ENCODE measurements around the gene RXRA. TPM values are rescaled to one million over a fixed set of nuclear protein-coding genes. Genes with fewer than 3 reads are reported as not detected.

The RXRA gene
- polyA plus RNA-seq, 1 of the 3 experiments (the other 2 are of a cell fraction) = 7.6 TPM

DNA sequence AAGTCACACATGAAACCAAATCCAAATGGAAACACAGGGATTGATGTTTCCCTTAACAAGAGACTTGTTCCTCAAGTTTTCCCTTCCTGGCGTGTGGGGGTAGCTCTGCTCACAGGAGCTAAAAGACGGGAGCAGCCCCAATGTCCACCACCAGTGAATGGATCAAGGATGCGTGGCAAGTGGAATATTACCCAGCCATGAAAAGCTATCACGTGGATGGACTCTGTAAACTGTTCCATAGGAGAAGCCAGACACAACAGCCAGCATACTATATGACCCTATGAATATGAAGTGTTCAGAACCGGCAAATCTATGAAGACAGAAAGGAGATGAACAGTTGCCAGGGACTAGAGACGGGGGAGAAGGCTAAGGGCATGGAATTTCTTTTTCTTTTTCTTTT is 28.3 kb upstream of the RXRA start (continued):
- TF ChIP-seq, protein P1, sequence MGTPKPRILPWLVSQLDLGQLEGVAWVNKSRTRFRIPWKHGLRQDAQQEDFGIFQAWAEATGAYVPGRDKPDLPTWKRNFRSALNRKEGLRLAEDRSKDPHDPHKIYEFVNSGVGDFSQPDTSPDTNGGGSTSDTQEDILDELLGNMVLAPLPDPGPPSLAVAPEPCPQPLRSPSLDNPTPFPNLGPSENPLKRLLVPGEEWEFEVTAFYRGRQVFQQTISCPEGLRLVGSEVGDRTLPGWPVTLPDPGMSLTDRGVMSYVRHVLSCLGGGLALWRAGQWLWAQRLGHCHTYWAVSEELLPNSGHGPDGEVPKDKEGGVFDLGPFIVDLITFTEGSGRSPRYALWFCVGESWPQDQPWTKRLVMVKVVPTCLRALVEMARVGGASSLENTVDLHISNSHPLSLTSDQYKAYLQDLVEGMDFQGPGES (IDR thresholded peaks at IDR 0.05; ENCODE audit: low read depth, low read length) = no peak
- no peak for TF ChIP-seq USF1 (IDR thresholded peaks at IDR 0.05; ENCODE audit: borderline replicate concordance, low read depth)
- no peak for TF ChIP-seq RXRA (IDR thresholded peaks at IDR 0.05; ENCODE audit: borderline replicate concordance, low read depth)
- no peak for TF ChIP-seq FOXM1 (IDR thresholded peaks at IDR 0.05; ENCODE audit: low read depth)
- no peak for TF ChIP-seq YY1 (IDR thresholded peaks at IDR 0.05; ENCODE audit: low read depth)

DNA sequence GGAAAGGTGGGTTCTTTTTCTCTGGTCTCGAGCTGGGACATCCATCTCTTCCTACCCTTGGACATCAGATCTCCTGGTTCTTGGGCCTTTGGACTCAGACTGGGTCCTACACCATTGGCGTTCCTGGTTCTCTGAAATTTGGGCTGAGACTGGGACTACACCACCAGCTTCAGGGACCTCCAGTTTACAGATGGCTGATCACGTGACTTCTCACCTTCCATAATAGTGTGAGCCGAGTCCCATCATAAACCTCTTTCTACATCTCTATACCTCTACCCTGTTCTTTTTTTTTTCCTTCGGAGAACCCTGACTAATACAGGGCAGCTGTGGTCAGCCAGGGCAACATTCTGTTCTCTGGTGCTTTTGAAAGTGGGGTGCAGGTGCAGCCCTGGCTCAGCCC is 27.2 kb upstream of the RXRA start:
- H3K9me3 ChIP-seq = no peaks in the 10 kb centered on the region
- H3K4me2 ChIP-seq = no peak overlapping the region
- H3K79me2 ChIP-seq (ENCODE audit: insufficient read depth) = no peaks in the 10 kb centered on the region
- no peaks in the 10 kb centered on the region for H3F3A ChIP-seq (replicated peaks; ENCODE audit: insufficient read depth)
- no peak overlapping the region for H3K4me3 ChIP-seq (ENCODE audit: low read depth in 2 of 2, low read length in 1 of 2)
- no peak overlapping the region for H3K9ac ChIP-seq
- peaks cover 6% of the 10 kb centered on the region; the same call in 1 of the 2 replicates for H3K27me3 ChIP-seq (ENCODE audit: insufficient read depth)
- no peak overlapping the region for H2AFZ ChIP-seq (ENCODE audit: low read depth)
- H3K27ac ChIP-seq (ENCODE audit: low read depth in 2 of 2, low read length in 1 of 2) = no peak overlapping the region
- no peak for DNase-seq
- H3K36me3 ChIP-seq (replicated peaks in 1 of 2; ENCODE audit: control insufficient read depth in 1 of 2, insufficient read depth in 2 of 2, low read length in 1 of 2) = no peaks in the 10 kb centered on the region
- ChIA-PET POLR2A (interaction anchor here (0.7 kb wide), 1 partner anchor 49 kb away, joined by 3 read pairs; no protein-coding TSS in a partner anchor), CTCF (interaction anchor here (1.1 to 1.7 kb wide), 2 partner anchors 129 to 144 kb away, joined by 3 to 7 read pairs; no protein-coding TSS in a partner anchor)
- WGBS (ENCODE audit: low lambda C conversion rate) = 65% methylated on average over 5 of the region's 5 CpGs
- TF ChIP-seq, protein P1 (IDR thresholded peaks at IDR 0.05; ENCODE audit: low read depth, low read length) = no peak
- TF ChIP-seq NFIC (IDR thresholded peaks at IDR 0.05; ENCODE audit: borderline replicate concordance) (no peak), ZBTB33 (IDR thresholded peaks at IDR 0.05; ENCODE audit: borderline replicate concordance, low read depth) (no peak)
- H3K4me1 ChIP-seq (ENCODE audit: control insufficient read depth in 1 of 2, insufficient read depth in 2 of 2, low read depth in 1 of 2, low read length in 1 of 2) = peaks cover 2 to 14% of the 10 kb centered on the region in 2 experiments; a peak in 1 of 4 replicates
- no peaks in the 10 kb centered on the region for H4K20me1 ChIP-seq (ENCODE audit: insufficient read depth)
- H3K9me2 ChIP-seq = no peaks in the 10 kb centered on the region

DNA sequence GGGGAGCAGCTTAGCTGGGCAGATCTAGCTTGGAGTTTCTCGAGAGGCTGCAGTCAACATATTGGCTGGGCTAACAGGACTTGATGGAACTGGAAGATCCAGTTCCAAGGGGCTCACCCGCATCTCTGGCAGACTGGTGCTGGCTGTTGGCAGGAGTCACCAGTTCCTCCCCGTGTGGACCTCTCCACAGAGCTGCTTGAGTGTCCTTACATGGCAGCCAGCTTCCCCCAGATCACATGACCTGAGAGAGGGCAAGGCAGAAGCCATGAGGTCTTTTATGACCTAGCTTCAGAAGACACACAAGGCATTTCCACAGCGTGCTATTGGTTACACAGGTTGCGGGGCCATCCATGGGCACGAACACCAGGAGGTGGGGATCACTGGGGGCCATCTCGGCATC is 26.4 kb upstream of the RXRA start:
- no peaks in the 10 kb centered on the region for H3K9me3 ChIP-seq
- no peak overlapping the region for H2AFZ ChIP-seq (ENCODE audit: low read depth)
- ChIA-PET POLR2A (interaction anchor here (0.7 kb wide), 1 partner anchor 49 kb away, joined by 3 read pairs; no protein-coding TSS in a partner anchor), CTCF (interaction anchor here (1.1 to 1.7 kb wide), 2 partner anchors 129 to 143 kb away, joined by 3 to 7 read pairs; no protein-coding TSS in a partner anchor)
- no peaks in the 10 kb centered on the region for H4K20me1 ChIP-seq (ENCODE audit: insufficient read depth)
- H3K4me1 ChIP-seq (ENCODE audit: control insufficient read depth in 1 of 2, insufficient read depth in 2 of 2, low read depth in 1 of 2, low read length in 1 of 2) = peaks cover 0 to 6% of the 10 kb centered on the region in 2 experiments; a peak in 1 of 4 replicates
- H3K4me2 ChIP-seq = no peak overlapping the region
- H3K9me2 ChIP-seq = no peaks in the 10 kb centered on the region
- H3K36me3 ChIP-seq (replicated peaks in 1 of 2; ENCODE audit: control insufficient read depth in 1 of 2, insufficient read depth in 2 of 2, low read length in 1 of 2) = no peaks in the 10 kb centered on the region
- H3K27me3 ChIP-seq (ENCODE audit: insufficient read depth) = peaks cover 6% of the 10 kb centered on the region; the same call in 1 of the 2 replicates
- WGBS (ENCODE audit: low lambda C conversion rate) = 57% methylated on average over 6 of the region's 7 CpGs
- H3F3A ChIP-seq (replicated peaks; ENCODE audit: insufficient read depth) = no peaks in the 10 kb centered on the region
- H3K27ac ChIP-seq (ENCODE audit: low read depth in 2 of 2, low read length in 1 of 2) = no peak overlapping the region
- H3K79me2 ChIP-seq (ENCODE audit: insufficient read depth) = no peaks in the 10 kb centered on the region
- H3K9ac ChIP-seq = no peak overlapping the region
- no peak overlapping the region for H3K4me3 ChIP-seq (ENCODE audit: low read depth in 2 of 2, low read length in 1 of 2)
- no peak for DNase-seq
- TF ChIP-seq, protein P2, sequence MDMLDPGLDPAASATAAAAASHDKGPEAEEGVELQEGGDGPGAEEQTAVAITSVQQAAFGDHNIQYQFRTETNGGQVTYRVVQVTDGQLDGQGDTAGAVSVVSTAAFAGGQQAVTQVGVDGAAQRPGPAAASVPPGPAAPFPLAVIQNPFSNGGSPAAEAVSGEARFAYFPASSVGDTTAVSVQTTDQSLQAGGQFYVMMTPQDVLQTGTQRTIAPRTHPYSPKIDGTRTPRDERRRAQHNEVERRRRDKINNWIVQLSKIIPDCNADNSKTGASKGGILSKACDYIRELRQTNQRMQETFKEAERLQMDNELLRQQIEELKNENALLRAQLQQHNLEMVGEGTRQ (IDR thresholded peaks at IDR 0.05; ENCODE audit: borderline replicate concordance, low read depth, low read length) = no peak
- no peak for TF ChIP-seq TEAD4 (IDR thresholded peaks at IDR 0.05; ENCODE audit: borderline replicate concordance, insufficient read depth)
- no peak for TF ChIP-seq YY1 (IDR thresholded peaks at IDR 0.05; ENCODE audit: low read depth)
- no peak for TF ChIP-seq NRF1 (IDR thresholded peaks at IDR 0.05; ENCODE audit: low read depth, low read length)
- TF ChIP-seq, protein P1 (IDR thresholded peaks at IDR 0.05; ENCODE audit: low read depth, low read length) = no peak
- no peak for TF ChIP-seq MAX (IDR thresholded peaks at IDR 0.05; ENCODE audit: low read depth)
- TF ChIP-seq, protein P3, sequence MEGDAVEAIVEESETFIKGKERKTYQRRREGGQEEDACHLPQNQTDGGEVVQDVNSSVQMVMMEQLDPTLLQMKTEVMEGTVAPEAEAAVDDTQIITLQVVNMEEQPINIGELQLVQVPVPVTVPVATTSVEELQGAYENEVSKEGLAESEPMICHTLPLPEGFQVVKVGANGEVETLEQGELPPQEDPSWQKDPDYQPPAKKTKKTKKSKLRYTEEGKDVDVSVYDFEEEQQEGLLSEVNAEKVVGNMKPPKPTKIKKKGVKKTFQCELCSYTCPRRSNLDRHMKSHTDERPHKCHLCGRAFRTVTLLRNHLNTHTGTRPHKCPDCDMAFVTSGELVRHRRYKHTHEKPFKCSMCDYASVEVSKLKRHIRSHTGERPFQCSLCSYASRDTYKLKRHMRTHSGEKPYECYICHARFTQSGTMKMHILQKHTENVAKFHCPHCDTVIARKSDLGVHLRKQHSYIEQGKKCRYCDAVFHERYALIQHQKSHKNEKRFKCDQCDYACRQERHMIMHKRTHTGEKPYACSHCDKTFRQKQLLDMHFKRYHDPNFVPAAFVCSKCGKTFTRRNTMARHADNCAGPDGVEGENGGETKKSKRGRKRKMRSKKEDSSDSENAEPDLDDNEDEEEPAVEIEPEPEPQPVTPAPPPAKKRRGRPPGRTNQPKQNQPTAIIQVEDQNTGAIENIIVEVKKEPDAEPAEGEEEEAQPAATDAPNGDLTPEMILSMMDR (IDR thresholded peaks at IDR 0.05) = no peak
